Spleen (tissue), 11 donors: Measurements from ENCODE around the gene BBS9. TPM values are rescaled to one million over a fixed set of nuclear protein-coding genes. Genes with fewer than 3 reads are reported as not detected.

Experiments
- DNase-seq: peaks from one replicate; pipeline ENCODE4 v3.0.0-alpha.2; 2020
- H3K27ac ChIP-seq, 8 donors: fragments of 200-600 bp; sonication (generic) in 7 of 8; 1 replicate in 4 of 8; 2 replicates in 4 of 8; pipeline versions ENCODE4 v1.5.0 to v1.8.0; 2016 to 2021; ENCODE audit warnings: inconsistent platforms in 4 of 8, mild to moderate bottlenecking in 4 of 8, moderate library complexity in 1 of 8
- H3K27me3 ChIP-seq, 7 donors: fragments of 200-600 bp; sonication (generic) in 6 of 7; replicated peaks in 1 of 7; 1 replicate in 4 of 7; 2 replicates in 3 of 7; pipeline versions ENCODE4 v1.5.0 to v1.8.0; 2016 to 2021; ENCODE audit warnings: inconsistent platforms in 3 of 7, mild to moderate bottlenecking in 1 of 7
- H3K36me3 ChIP-seq, 6 donors: fragments of 200-600 bp; sonication (generic) in 5 of 6; 1 replicate in 4 of 6; 2 replicates in 2 of 6; pipeline versions ENCODE4 v1.5.0 to v1.8.0; 2016 to 2021; ENCODE audit warnings: inconsistent platforms in 2 of 6
- H3K4me1 ChIP-seq, 6 donors: fragments of 200-600 bp; sonication (generic) in 5 of 6; 1 replicate in 3 of 6; 2 replicates in 3 of 6; pipeline versions ENCODE4 v1.5.0 to v1.8.0; 2016 to 2021; ENCODE audit warnings: inconsistent platforms in 3 of 6
- H3K4me3 ChIP-seq, 8 donors: fragments of 200-600 bp; sonication (generic) in 7 of 8; 1 replicate in 4 of 8; 2 replicates in 4 of 8; pipeline versions ENCODE4 v1.5.0 to v1.8.0; 2016 to 2021; ENCODE audit warnings: inconsistent platforms in 4 of 8, mild to moderate bottlenecking in 4 of 8, moderate library complexity in 2 of 8
- H3K9me3 ChIP-seq, 8 donors: fragments of 200-600 bp; sonication (generic) in 7 of 8; 1 replicate in 4 of 8; 2 replicates in 4 of 8; pipeline versions ENCODE4 v1.5.0 to v1.8.0; 2016 to 2021; ENCODE audit warnings: inconsistent platforms in 4 of 8
- CTCF ChIP-seq, 11 experiments: fragments of 200-600 bp in 7 of 11; fragments of 450-650 bp in 4 of 11; sonication (generic) in 4 of 11; IDR thresholded peaks in 8 of 11; conservative IDR thresholded peaks in 3 of 11; 1 replicate in 7 of 11; 2 replicates in 4 of 11; pipeline versions ENCODE4 v1.4.0 to v1.8.0; 2016 to 2021; ENCODE audit warnings: antibody characterized with exemption in 11 of 11, inconsistent platforms in 4 of 11, mild to moderate bottlenecking in 1 of 11
- POLR2A ChIP-seq, 3 donors: fragments of 450-650 bp; IDR thresholded peaks; one replicate each; pipeline ENCODE4 v1.5.1; 2017; ENCODE audit warnings: antibody characterized with exemption in 3 of 3, mild to moderate bottlenecking in 1 of 3
- POLR2AphosphoS5 ChIP-seq, 3 donors: sonication (generic); formaldehyde crosslinking; IDR thresholded peaks; one replicate each; pipeline ENCODE4 v1.5.1; 2017; ENCODE audit warnings: antibody characterized with exemption in 3 of 3
- WGBS, 5 donors: extraction: QIAGEN DNeasy Blood & Tissue Kit in 3 of 5; methylation state at CpG; one replicate each; pipeline versions ENCODE4 v1.1.5 to v1.1.7; 2013 to 2018; 5-methylcytosine and 5-hydroxymethylcytosine counted together
- intact Hi-C: fragments of 100-400 bp; cut with DNase I; formaldehyde crosslinking; loops from one replicate; pipeline ENCODE4 v1.15.0; 2023; ENCODE audit warnings: low total_unique reads
- polyA plus RNA-seq, 3 donors: library from polyadenylated mRNA; stranded (reverse); fragments of 200-250 nt; gene quantifications; one replicate each; pipeline ENCODE4 v1.2.1, GENCODE V29; 2013
- total RNA-seq, 7 donors: library from RNA; depleted of rRNA in 3 of 7; stranded (reverse); fragments of >200 nt in 3 of 7; fragmentation: NEBNext Ultra II Directional in 4 of 7; extraction: Animal tissue kit (Norgen Biotek cat#: 25700) in 4 of 7; gene quantifications; one replicate each; pipeline versions ENCODE4 v1.1.0 to v1.2.1, GENCODE V29; 2016 to 2021
- donor health status: healthy with polysubstance abuse.
- donor health status: DM: no; HTN: no; CAD: no; lungs with moderate emphysema.
- donor health status: DM: no; HTN: no; CAD: no.
- donor health status: Bipolar disorder and iron deficiency.
- donor health status: healthy.
- donor health status: DM: no; HTN: no; CAD: no.
- donor health status: DM: yes; HTN: yes; CAD: no.

BBS9 gene
- total and polyA plus RNA-seq, 10 donors, result 2.3 to 44.1 (median 25.3) TPM

DNA sequence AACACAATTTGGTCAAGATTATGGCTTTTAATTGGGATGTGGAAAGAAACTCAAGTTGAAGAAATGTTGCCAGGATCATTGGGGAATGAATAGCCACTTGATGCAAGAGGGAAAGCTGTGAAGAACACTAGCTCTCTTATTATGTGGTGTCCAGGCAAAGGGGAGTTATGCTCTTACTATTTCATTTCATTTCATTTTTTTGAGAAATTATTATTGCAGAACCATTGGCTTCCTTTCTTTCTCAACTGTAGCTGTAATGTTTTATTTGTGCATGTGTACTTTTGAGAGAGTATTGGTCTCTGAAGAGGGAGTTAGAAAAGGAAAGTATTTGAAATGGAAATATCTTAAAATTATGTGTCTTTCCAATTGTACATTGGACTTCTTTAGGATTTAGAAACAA lies 463.4 kb downstream of the BBS9 start:
- TF ChIP-seq CTCF (IDR thresholded peaks at IDR 0.05 in 8 of 11, conservative IDR thresholded peaks at IDR 0.05 in 3 of 11) (no peak), POLR2AphosphoS5 (IDR thresholded peaks at IDR 0.05) (no peak), POLR2A (IDR thresholded peaks at IDR 0.05) (no peak)
- no peaks in the 10 kb centered on the region for H3K9me3 ChIP-seq
- H3K27me3 ChIP-seq, result no peaks in the 10 kb centered on the region
- no peak overlapping the region for H3K27ac ChIP-seq
- DNase-seq, result no peak
- H3K36me3 ChIP-seq, result no peaks in the 10 kb centered on the region
- peaks cover 0 to 7% (median 0%) of the 10 kb centered on the region in 6 donors for H3K4me1 ChIP-seq
- intact Hi-C loops, result no loop called here
- H3K4me3 ChIP-seq, result no peak overlapping the region

DNA sequence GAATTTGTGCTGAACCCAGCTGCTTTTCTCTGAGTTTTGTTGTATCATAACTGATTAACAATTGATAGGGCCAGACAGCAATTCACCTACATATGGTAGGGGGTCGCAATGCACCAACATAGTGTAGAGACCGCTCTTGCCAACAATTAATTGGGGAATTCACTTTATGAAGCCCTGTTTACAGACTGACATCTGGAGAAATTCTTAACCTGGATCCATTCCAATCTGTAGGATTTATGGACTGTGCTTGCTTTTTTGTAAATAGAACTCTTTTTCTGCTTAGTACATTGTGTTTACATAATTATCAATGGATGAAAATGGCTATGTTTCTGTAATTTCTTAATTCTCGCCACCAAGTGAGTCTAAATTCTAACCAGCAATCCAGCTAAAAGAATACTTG lies 464.2 kb downstream of the BBS9 start:
- Histone ChIP-seq H3K9me3 (no peaks in the 10 kb centered on the region), H3K4me1 (peaks cover 0 to 7% (median 0%) of the 10 kb centered on the region in 6 donors), H3K4me3 (no peak overlapping the region), H3K36me3 (no peaks in the 10 kb centered on the region), H3K27ac (no peak overlapping the region), H3K27me3 (no peaks in the 10 kb centered on the region)
- DNase-seq, result no peak
- WGBS, 5 donors, result 91 to 99% (median 96%) methylated on average over 3 of the region's 3 CpGs
- intact Hi-C loops, result no loop called here
- TF ChIP-seq POLR2A (IDR thresholded peaks at IDR 0.05), result no peak
- no peak for TF ChIP-seq POLR2AphosphoS5 (IDR thresholded peaks at IDR 0.05)
- no peak for TF ChIP-seq CTCF (IDR thresholded peaks at IDR 0.05 in 8 of 11, conservative IDR thresholded peaks at IDR 0.05 in 3 of 11)

DNA sequence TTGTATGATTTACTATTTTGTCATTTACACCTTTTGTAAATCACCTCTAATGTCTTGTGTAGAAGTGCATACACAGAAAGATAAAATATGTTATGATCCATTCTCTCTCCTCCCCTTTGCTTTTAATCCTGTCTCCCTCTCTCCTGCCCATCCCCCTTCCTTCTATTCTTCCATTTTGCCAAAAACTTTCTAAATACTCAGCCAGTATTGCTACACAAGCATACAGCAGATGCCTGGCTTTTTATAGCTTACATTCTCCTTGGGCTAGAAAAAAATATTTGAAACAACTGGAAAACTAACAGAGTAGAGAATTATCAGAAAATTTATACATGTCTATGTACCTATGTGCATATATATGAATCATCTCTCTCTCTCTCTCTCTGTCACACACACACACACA lies 467.3 kb downstream of the BBS9 start:
- H3K27ac ChIP-seq, result no peak overlapping the region

DNA sequence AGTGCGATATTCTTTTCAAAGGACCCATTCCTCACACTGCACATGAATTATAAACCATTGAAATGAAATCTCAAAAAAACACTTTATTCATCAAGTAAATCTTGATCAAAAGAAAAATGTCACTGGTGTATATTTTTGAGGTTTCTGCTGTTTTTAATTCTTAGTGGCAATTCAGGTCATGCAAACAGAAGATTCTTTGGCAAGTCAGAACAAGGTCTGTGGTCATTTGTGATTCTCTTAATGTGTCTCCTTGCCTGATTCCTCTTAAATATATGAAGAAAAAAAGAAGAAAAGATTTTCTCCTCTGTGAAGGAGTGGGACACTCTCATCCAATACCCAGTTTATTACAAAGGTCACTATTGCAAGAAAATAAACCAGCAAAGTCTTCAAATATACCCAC lies 467.8 kb downstream of the BBS9 start:
- no peaks in the 10 kb centered on the region for H3K27me3 ChIP-seq
- no peak for TF ChIP-seq POLR2A (IDR thresholded peaks at IDR 0.05)
- no peak for TF ChIP-seq CTCF (IDR thresholded peaks at IDR 0.05 in 8 of 11, conservative IDR thresholded peaks at IDR 0.05 in 3 of 11)
- TF ChIP-seq POLR2AphosphoS5 (IDR thresholded peaks at IDR 0.05), result no peak
- H3K4me1 ChIP-seq, result no peaks in the 10 kb centered on the region
- H3K36me3 ChIP-seq, result no peaks in the 10 kb centered on the region
- DNase-seq, result no peak
- WGBS, 5 donors, result 87 to 100% (median 94%) methylated on average over 1 of the region's 1 CpG
- intact Hi-C loops, result no loop called here
- H3K27ac ChIP-seq, result no peak overlapping the region
- H3K9me3 ChIP-seq, result no peaks in the 10 kb centered on the region
- H3K4me3 ChIP-seq, result no peak overlapping the region

More for the DNA sequence above, 467.3 kb downstream of the BBS9 start:
- TF ChIP-seq POLR2A (IDR thresholded peaks at IDR 0.05), result no peak
- no peak for TF ChIP-seq CTCF (IDR thresholded peaks at IDR 0.05 in 8 of 11, conservative IDR thresholded peaks at IDR 0.05 in 3 of 11)
- no peak for TF ChIP-seq POLR2AphosphoS5 (IDR thresholded peaks at IDR 0.05)
- no peaks in the 10 kb centered on the region for H3K27me3 ChIP-seq
- intact Hi-C loops, result no loop called here
- no peaks in the 10 kb centered on the region for H3K4me1 ChIP-seq
- H3K9me3 ChIP-seq, result no peaks in the 10 kb centered on the region
- no peak for DNase-seq
- no peak overlapping the region for H3K4me3 ChIP-seq
- no peaks in the 10 kb centered on the region for H3K36me3 ChIP-seq
